Lower lobe of right lung (tissue), 2 donors: ENCODE results near the gene PPP1R11. TPM values are rescaled to one million over a fixed set of nuclear protein-coding genes. Genes with fewer than 3 reads are reported as not detected.
"Not testable (repeated sequence)": the region's sequence is repeated elsewhere in the genome, so short reads cannot be mapped to it uniquely, and the experiment has no call there.

Experiments used
- ATAC-seq, 2 donors: fragments of 200-7000 bp; cut with Tn5 transposase; one replicate each; pipeline ENCODE4 v1.9.1; 2020 to 2022; ENCODE audit warnings: mild to moderate bottlenecking in 2 of 2, moderate library complexity in 2 of 2
- DNase-seq: peaks from one replicate; pipeline ENCODE4 v3.0.0-alpha.2; 2020
- H3K27ac ChIP-seq: fragments of 200-600 bp; one replicate; pipeline ENCODE4 v1.8.0; 2022
- H3K27me3 ChIP-seq: fragments of 200-600 bp; one replicate; pipeline ENCODE4 v1.8.0; 2022; ENCODE audit warnings: low read depth
- H3K36me3 ChIP-seq: fragments of 200-600 bp; one replicate; pipeline ENCODE4 v1.8.0; 2022; ENCODE audit warnings: mild to moderate bottlenecking
- H3K4me1 ChIP-seq: fragments of 200-600 bp; one replicate; pipeline ENCODE4 v1.8.0; 2022
- H3K4me3 ChIP-seq: fragments of 200-600 bp; one replicate; pipeline ENCODE4 v1.8.0; 2022; ENCODE audit warnings: mild to moderate bottlenecking
- H3K9me3 ChIP-seq: fragments of 200-600 bp; one replicate; pipeline ENCODE4 v1.8.0; 2022
- intact Hi-C: fragments of 100-400 bp; cut with DNase I; formaldehyde crosslinking; loops from one replicate; pipeline ENCODE4 v1.11.0; 2022
- total RNA-seq: library from RNA; stranded (reverse); fragmentation: NEBNext Ultra II Directional; extraction: Animal tissue kit (Norgen Biotek cat#: 25700); gene quantifications from one replicate; pipeline ENCODE4 v1.2.1, GENCODE V29; 2021
- TF ChIP-seq, protein P1 (sequence below): fragments of 200-600 bp; IDR thresholded peaks from one replicate; pipeline ENCODE4 v1.8.0; 2022; ENCODE audit warnings: antibody characterized with exemption, mild to moderate bottlenecking
- donor health status: DM: no; HTN: yes; CAD: no; lungs with severe emphysema.

Gene PPP1R11
- total RNA-seq, 1 donor from 2014 or later: 65.7 TPM

GRCh38 chr6:30111266-30111856 lies 44.4 kb downstream of the PPP1R11 start:
- Histone ChIP-seq H3K4me1 (no peaks in the 10 kb centered on the region), H3K27me3 (peaks cover 39% of the 10 kb centered on the region), H3K27ac (no peak overlapping the region), H3K9me3 (no peaks in the 10 kb centered on the region), H3K4me3 (no peak overlapping the region), H3K36me3 (no peaks in the 10 kb centered on the region)
- DNase-seq (no peak), ATAC-seq (no peak)
- intact Hi-C loops: no loop called here
- TF ChIP-seq, protein P1, sequence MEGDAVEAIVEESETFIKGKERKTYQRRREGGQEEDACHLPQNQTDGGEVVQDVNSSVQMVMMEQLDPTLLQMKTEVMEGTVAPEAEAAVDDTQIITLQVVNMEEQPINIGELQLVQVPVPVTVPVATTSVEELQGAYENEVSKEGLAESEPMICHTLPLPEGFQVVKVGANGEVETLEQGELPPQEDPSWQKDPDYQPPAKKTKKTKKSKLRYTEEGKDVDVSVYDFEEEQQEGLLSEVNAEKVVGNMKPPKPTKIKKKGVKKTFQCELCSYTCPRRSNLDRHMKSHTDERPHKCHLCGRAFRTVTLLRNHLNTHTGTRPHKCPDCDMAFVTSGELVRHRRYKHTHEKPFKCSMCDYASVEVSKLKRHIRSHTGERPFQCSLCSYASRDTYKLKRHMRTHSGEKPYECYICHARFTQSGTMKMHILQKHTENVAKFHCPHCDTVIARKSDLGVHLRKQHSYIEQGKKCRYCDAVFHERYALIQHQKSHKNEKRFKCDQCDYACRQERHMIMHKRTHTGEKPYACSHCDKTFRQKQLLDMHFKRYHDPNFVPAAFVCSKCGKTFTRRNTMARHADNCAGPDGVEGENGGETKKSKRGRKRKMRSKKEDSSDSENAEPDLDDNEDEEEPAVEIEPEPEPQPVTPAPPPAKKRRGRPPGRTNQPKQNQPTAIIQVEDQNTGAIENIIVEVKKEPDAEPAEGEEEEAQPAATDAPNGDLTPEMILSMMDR: no peak

- ATAC-seq (no peak), DNase-seq (no peak)
- Histone ChIP-seq H3K4me3 (no peak overlapping the region), H3K27ac (no peak overlapping the region), H3K27me3 (peaks cover 35% of the 10 kb centered on the region), H3K9me3 (no peaks in the 10 kb centered on the region), H3K4me1 (no peaks in the 10 kb centered on the region), H3K36me3 (no peaks in the 10 kb centered on the region)
- TF ChIP-seq, protein P1: no peak
- intact Hi-C loops: no loop called here
Observed at GRCh38 chr6:30112402-30112994, 45.5 kb downstream of the PPP1R11 start.

DNA sequence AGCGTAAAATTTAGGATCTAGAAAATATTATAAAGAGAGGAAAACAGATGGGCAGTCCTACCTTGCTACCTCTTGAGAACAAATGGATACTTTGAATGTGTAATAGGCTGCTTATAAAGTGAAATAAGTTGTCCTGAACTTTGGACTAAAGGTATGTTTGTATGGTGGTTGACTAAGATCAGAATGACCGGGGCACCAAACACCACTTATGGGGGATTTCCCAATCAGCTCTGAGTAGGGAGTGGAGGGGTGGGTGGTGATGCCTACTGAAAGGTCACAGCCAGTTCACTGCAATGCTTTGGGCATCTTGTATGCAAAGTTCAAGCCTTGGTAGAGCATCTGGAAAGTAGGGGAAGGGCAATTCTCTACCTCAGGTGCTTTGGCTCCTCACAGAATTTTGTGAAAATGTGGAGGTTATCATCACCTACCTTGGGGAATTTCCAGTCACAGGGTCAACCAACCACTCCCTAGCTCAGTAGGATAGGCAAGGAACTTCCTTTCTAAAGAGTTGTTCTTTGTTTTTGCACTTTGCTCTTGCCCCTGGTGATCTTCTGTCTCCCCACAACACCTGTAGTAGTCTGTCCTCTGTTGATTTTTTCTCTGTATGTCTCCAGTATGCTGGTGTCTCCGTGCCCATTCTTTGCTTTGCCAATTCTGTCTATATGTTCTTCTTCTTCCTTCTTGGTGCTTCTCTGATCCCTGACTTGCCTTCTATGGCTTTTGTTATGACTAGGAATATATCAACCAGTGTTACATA lies 46.2 kb downstream of the PPP1R11 start, which contains the start of gene TRIM31:
TSS of gene TRIM31 (minus strand) at position 88 of the 757 bp plus-strand sequence. CDS start 285 bp downstream, outside the sequence.
- peak in 1 of 2 donors; percentile 51 for ATAC-seq
- Histone ChIP-seq H3K4me1 (no peaks in the 10 kb centered on the region), H3K36me3 (no peaks in the 10 kb centered on the region), H3K9me3 (no peaks in the 10 kb centered on the region), H3K27me3 (peaks cover 35% of the 10 kb centered on the region), H3K4me3 (no peak within 1 kb of the TSS), H3K27ac (no peak within 1 kb of the TSS)
- TF ChIP-seq, protein P1: no peak
- DNase-seq: no peak
- intact Hi-C loops: no loop called here

- DNase-seq (no peak), ATAC-seq (no peak)
- no peaks in the 10 kb centered on the region for H3K36me3 ChIP-seq
- no peaks in the 10 kb centered on the region for H3K4me1 ChIP-seq
- intact Hi-C loops: no loop called here
- peaks cover 35% of the 10 kb centered on the region for H3K27me3 ChIP-seq
- H3K9me3 ChIP-seq: no peaks in the 10 kb centered on the region
- TF ChIP-seq, protein P1: no peak
- no peak overlapping the region for H3K4me3 ChIP-seq
- no peak overlapping the region for H3K27ac ChIP-seq
Observed at GRCh38 chr6:30113841-30114240, 46.8 kb downstream of the PPP1R11 start.

- peaks cover 10% of the 10 kb centered on the region for H3K27me3 ChIP-seq
- ATAC-seq (no peak), DNase-seq (no peak)
- H3K4me3 ChIP-seq: no peak overlapping the region
- TF ChIP-seq, protein P1: no peak
- H3K4me1 ChIP-seq: no peaks in the 10 kb centered on the region
- H3K36me3 ChIP-seq: no peaks in the 10 kb centered on the region
- no peak overlapping the region for H3K27ac ChIP-seq
- H3K9me3 ChIP-seq: no peaks in the 10 kb centered on the region
- intact Hi-C loops: no loop called here
Observed at GRCh38 chr6:30116724-30117123, 49.7 kb downstream of the PPP1R11 start.

DNA sequence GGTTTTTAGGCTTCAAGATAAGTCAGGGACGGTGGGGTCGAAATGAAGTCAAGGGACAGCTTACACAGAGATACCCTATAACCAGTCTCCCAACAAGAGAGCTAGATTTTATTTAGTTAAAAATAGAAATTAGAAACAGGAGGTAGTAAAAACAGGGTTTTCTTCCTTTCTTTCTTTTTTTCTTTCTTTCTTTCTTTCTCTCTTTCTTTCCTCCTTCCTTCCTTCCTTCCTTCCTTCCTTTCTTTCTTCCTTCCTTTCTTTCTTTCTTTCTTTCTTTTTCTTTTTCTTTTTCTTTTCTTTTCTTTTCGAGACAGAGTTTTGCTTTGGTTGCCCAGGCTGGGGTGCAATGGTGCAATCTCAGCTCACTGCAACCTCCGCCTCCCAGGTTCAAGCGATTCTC lies 51.7 kb downstream of the PPP1R11 start:
- H3K4me3 ChIP-seq, ATAC-seq, H3K36me3 ChIP-seq, H3K27ac ChIP-seq, H3K27me3 ChIP-seq, intact Hi-C loops, DNase-seq, H3K9me3 ChIP-seq, H3K4me1 ChIP-seq: not testable (repeated sequence)
